ENCODE results near the gene MESD. TPM values are rescaled to one million over a fixed set of nuclear protein-coding genes. Genes with fewer than 3 reads are reported as not detected.

MESD gene
- total and polyA plus RNA-seq, 2 of the 4 experiments (the other 2 are of a cell fraction), result 10.0 to 14.0 TPM

GRCh38 chr15:80999623-81000036 is 10.0 kb upstream of the MESD start:
- no peak overlapping the region for H3K27ac ChIP-seq (ENCODE audit: insufficient read depth, low read length)
- H2BK20ac ChIP-seq (ENCODE audit: low read depth, low read length), result no peak overlapping the region
- H3K18ac ChIP-seq (ENCODE audit: low read depth, low read length), result no peak overlapping the region
- no peak overlapping the region for H4K5ac ChIP-seq (ENCODE audit: low read depth, low read length)
- dilution Hi-C loops (cut with HindIII; ENCODE audit: low sequenced_read_pairs, unreplicated experiment), result no loop called here
- no peak overlapping the region for H3K4me3 ChIP-seq (ENCODE audit: insufficient read depth, low read depth, low read length)
- H4K8ac ChIP-seq (ENCODE audit: low read depth in 2 of 2, low read length in 2 of 2), result peak overlapping the region; percentile 23 to 41; a peak in 1 of 4 replicates
- no peak overlapping the region for H3K56ac ChIP-seq (ENCODE audit: extremely low read depth, insufficient read depth, low read length)
- BruUV-seq (replicated peaks), result TSS peak; percentile 51
- no peak for DNase-seq
- no peak overlapping the region for H3K14ac ChIP-seq (replicated peaks; ENCODE audit: low read depth, low read length)
- peak overlapping the region; percentile 11; the same call in 1 of the 2 replicates for H3K23ac ChIP-seq (ENCODE audit: low read depth, low read length)
- peaks cover 29% of the 10 kb centered on the region for H4K20me1 ChIP-seq (ENCODE audit: insufficient read depth, low read length)
- ATAC-seq (ENCODE audit: low read depth), result no peak
- no peaks in the 10 kb centered on the region for H3K9me3 ChIP-seq (ENCODE audit: control insufficient read depth, insufficient read depth, low read length)
- no peak overlapping the region for H2AFZ ChIP-seq (replicated peaks; ENCODE audit: low read length, poor library complexity)
- H4K91ac ChIP-seq (ENCODE audit: insufficient read depth, low read depth, low read length), result no peak overlapping the region
- no peak for TF ChIP-seq FOS (IDR thresholded peaks at IDR 0.05; ENCODE audit: low read depth, low read length)
- peak overlapping the region; percentile 13; the same call in 1 of the 2 replicates for H3K4ac ChIP-seq (ENCODE audit: low read depth, low read length)
- ChIA-PET POLR2A (ENCODE audit: unreplicated experiment) (no interaction called here), CTCF (no interaction called here)
- peaks cover 14% of the 10 kb centered on the region; the same call in 1 of the 2 replicates for H3K36me3 ChIP-seq (ENCODE audit: control insufficient read depth, insufficient read depth, low read length)
- H2BK120ac ChIP-seq (ENCODE audit: low read depth, low read length), result no peak overlapping the region
- no peak overlapping the region; the same call in 1 of the 2 replicates for H3K4me2 ChIP-seq (ENCODE audit: low read depth, low read length)
- H2AK5ac ChIP-seq (ENCODE audit: low read depth, low read length), result peak overlapping the region; percentile 44; the same call in 1 of the 2 replicates
- WGBS, 2 experiments (ENCODE audit: extremely low coverage in 2 of 2, insufficient read length in 1 of 2), result 93% methylated on average over 3 of the region's 13 CpGs; no CpG with 5 or more reads in 1 of the 2 experiments
- no peak overlapping the region for H2BK5ac ChIP-seq (ENCODE audit: low read depth, low read length, poor library complexity, severe bottlenecking)
- H3K4me1 ChIP-seq (ENCODE audit: control insufficient read depth, insufficient read depth, low read length), result peaks cover 13% of the 10 kb centered on the region
- peak overlapping the region; percentile 33 for H2AK9ac ChIP-seq (replicated peaks; ENCODE audit: low read depth, low read length, poor library complexity)
- peaks cover 23 to 33% of the 10 kb centered on the region in 2 experiments for H3K79me1 ChIP-seq (ENCODE audit: low read depth in 1 of 2, low read length in 2 of 2)
- peaks cover 3% of the 10 kb centered on the region; the same call in 1 of the 2 replicates for H3K9me1 ChIP-seq (ENCODE audit: insufficient read depth, low read length)
- intact Hi-C loops (cut with micrococcal nuclease), result loop anchor here (2.0 to 5.0 kb wide), 2 partner anchors 98 to 267 kb away; no protein-coding TSS in a partner anchor
- in situ Hi-C loops (cut with MboI; ENCODE audit: low sequenced_read_pairs), result loop anchor here (10.0 kb wide), 1 partner anchor 265 kb away; no protein-coding TSS in a partner anchor
- H3K27me3 ChIP-seq (ENCODE audit: control insufficient read depth, insufficient read depth, low read length), result no peaks in the 10 kb centered on the region
- H2BK15ac ChIP-seq (ENCODE audit: low read depth, low read length), result no peak overlapping the region; the same call in 1 of the 3 replicates
- H3K9ac ChIP-seq (ENCODE audit: low read depth, low read length), result no peak overlapping the region

All from IMR-90 (cell line).